ENCODE data around the gene CAMK1D.

GRCh38 chr10:12701696-12702095 is 352.3 kb downstream of the CAMK1D start:
- TF ChIP-seq CTCF (conservative IDR thresholded peaks at IDR 0.05 in 1 of 2, IDR thresholded peaks at IDR 0.05 in 1 of 2; ENCODE audit: extremely low read depth in 1 of 2, insufficient read depth in 1 of 2, low read depth in 1 of 2, low read length in 2 of 2) (no peak), EZH2 (IDR thresholded peaks at IDR 0.05; ENCODE audit: borderline replicate concordance, low read length) (no peak)
